Stimulated activated CD8-positive, alpha-beta memory T cell treated with anti-CD3 and anti-CD28 coated beads, Interleukin-7, amount 100 ng/mL, for 48 hours (primary cell): ENCODE data around the gene FAM170B.

Experiments used
- DNase-seq, 2 donors: peaks; one replicate each; pipeline ENCODE4 v3.0.0-alpha.2; 2020; ENCODE audit warnings: low read depth in 1 of 2; ENCODE audit errors: extremely low read depth in 1 of 2

FAM170B gene

GRCh38 chr10:49170632-49171325 lies 37.0 kb upstream of the FAM170B start:
- DNase-seq = no peak

GRCh38 chr10:49169776-49170175 lies 36.0 kb upstream of the FAM170B start:
- DNase-seq = no peak

- DNase-seq = no peak
Measured at GRCh38 chr10:49168831-49169500, 35.1 kb upstream of the FAM170B start.

- DNase-seq = no peak
Measured at GRCh38 chr10:49168171-49168540, 34.3 kb upstream of the FAM170B start.

- DNase-seq = no peak
Measured at GRCh38 chr10:49167425-49168170, 33.8 kb upstream of the FAM170B start.

GRCh38 chr10:49166484-49167400 lies 32.9 kb upstream of the FAM170B start:
- DNase-seq = no peak

- DNase-seq = no peak
Measured at GRCh38 chr10:49165821-49166483, 32.1 kb upstream of the FAM170B start.

- DNase-seq = no peak
Measured at GRCh38 chr10:49165259-49165658, 31.4 kb upstream of the FAM170B start.

GRCh38 chr10:49164559-49165188 lies 30.9 kb upstream of the FAM170B start:
- DNase-seq = no peak

- DNase-seq = no peak
Measured at GRCh38 chr10:49163741-49164140, 29.9 kb upstream of the FAM170B start.

GRCh38 chr10:49162761-49163310 lies 29.0 kb upstream of the FAM170B start:
- DNase-seq = no peak

- no peak for DNase-seq
Measured at GRCh38 chr10:49162063-49162462, 28.2 kb upstream of the FAM170B start.

GRCh38 chr10:49161411-49161997 lies 27.7 kb upstream of the FAM170B start:
- no peak for DNase-seq

GRCh38 chr10:49160814-49161213 lies 27.0 kb upstream of the FAM170B start:
- DNase-seq = no peak

GRCh38 chr10:49160110-49160509 lies 26.3 kb upstream of the FAM170B start:
- no peak for DNase-seq

GRCh38 chr10:49158915-49159314 lies 25.1 kb upstream of the FAM170B start:
- no peak for DNase-seq

GRCh38 chr10:49158404-49158803 lies 24.6 kb upstream of the FAM170B start:
- DNase-seq = no peak

- DNase-seq = no peak
Measured at GRCh38 chr10:49157229-49157628, 23.4 kb upstream of the FAM170B start.

GRCh38 chr10:49154641-49155040 lies 20.8 kb upstream of the FAM170B start:
- no peak for DNase-seq
